ENCODE results near the gene GALNT3.

The GALNT3 gene

GRCh38 chr2:165776013-165776412 is 18.0 kb downstream of the GALNT3 start:
- DNase-seq (ENCODE audit: insufficient read length, low spot score): no peak
- no peak for FAIRE-seq
- no peak for TF ChIP-seq CTCF (IDR thresholded peaks at IDR 0.05; ENCODE audit: insufficient read depth, missing control alignments)

DNA sequence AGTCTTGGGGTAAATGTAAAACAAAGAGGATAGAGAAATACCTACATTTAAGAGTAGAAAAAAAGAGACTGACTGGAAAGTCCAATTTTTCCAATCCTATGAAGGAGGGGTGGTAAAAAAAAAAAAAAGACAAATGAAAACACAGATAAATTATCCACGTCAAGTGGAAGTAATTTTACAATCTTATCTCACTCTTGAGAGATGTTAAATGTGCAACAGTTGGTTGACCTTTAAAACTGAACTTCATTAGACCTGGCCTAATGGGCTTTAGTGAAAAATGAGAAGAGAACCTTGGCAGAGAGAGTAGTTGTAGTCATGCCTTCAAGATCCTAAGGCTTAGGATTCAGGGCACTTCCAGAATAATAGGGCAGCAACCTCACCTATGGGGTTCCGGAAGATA is 20.4 kb downstream of the GALNT3 start:
- DNase-seq (ENCODE audit: insufficient read length, low spot score): no peak
- FAIRE-seq: no peak
- no peak for TF ChIP-seq CTCF (IDR thresholded peaks at IDR 0.05; ENCODE audit: insufficient read depth, missing control alignments)

GRCh38 chr2:165772183-165772582 is 21.9 kb downstream of the GALNT3 start:
- no peak for FAIRE-seq
- no peak for TF ChIP-seq CTCF (IDR thresholded peaks at IDR 0.05; ENCODE audit: insufficient read depth, missing control alignments)
- DNase-seq (ENCODE audit: insufficient read length, low spot score): no peak

- TF ChIP-seq CTCF (IDR thresholded peaks at IDR 0.05; ENCODE audit: insufficient read depth, missing control alignments): no peak
- no peak for FAIRE-seq
- DNase-seq (ENCODE audit: insufficient read length, low spot score): no peak
These were observed 27.6 kb downstream of the GALNT3 start for GRCh38 chr2:165766326-165766927.

DNA sequence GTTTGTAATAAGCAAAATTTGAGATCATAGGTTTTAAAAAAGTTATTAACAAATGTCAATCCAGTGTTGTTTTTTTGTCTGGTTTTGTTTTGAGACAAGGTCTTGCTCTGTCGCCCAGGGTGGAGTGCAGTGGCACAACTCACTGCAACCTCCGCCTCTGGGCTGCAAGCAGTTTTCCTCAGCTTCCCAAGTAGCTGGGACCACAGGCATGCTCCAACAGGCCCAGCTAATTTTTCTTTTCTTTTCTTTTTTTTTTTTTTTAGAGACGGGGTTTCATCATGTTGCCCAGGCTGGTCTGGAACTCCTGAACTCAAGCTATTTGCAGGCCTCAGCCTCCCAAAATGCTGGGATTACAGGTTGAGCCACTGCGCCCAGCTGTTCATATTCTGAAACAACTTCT is 31.3 kb downstream of the GALNT3 start:
- TF ChIP-seq CTCF (IDR thresholded peaks at IDR 0.05; ENCODE audit: insufficient read depth, missing control alignments): no peak

GRCh38 chr2:165757906-165758675 is 36.0 kb downstream of the GALNT3 start:
- DNase-seq (ENCODE audit: insufficient read length, low spot score) (no peak), FAIRE-seq (no peak)
- no peak for TF ChIP-seq CTCF (IDR thresholded peaks at IDR 0.05; ENCODE audit: insufficient read depth, missing control alignments)

More for the DNA sequence above, 31.3 kb downstream of the GALNT3 start:
- no peak for DNase-seq (ENCODE audit: insufficient read length, low spot score)
- FAIRE-seq: no peak

GRCh38 chr2:165746501-165746900 is 47.5 kb downstream of the GALNT3 start:
- no peak for TF ChIP-seq CTCF (IDR thresholded peaks at IDR 0.05; ENCODE audit: insufficient read depth, missing control alignments)
- FAIRE-seq (no peak), DNase-seq (ENCODE audit: insufficient read length, low spot score) (no peak)
